NCI-H1105 (cell line): ENCODE measurements around the gene NUP62CL.

Experiments used
- DNase-seq: peaks from one replicate; lab custom pipeline; 2025; lab: John Stamatoyannopoulos, UW

Gene NUP62CL

GRCh38 chrX:107153005-107153404 is 53.2 kb downstream of the NUP62CL start:
- no peak for DNase-seq

DNA sequence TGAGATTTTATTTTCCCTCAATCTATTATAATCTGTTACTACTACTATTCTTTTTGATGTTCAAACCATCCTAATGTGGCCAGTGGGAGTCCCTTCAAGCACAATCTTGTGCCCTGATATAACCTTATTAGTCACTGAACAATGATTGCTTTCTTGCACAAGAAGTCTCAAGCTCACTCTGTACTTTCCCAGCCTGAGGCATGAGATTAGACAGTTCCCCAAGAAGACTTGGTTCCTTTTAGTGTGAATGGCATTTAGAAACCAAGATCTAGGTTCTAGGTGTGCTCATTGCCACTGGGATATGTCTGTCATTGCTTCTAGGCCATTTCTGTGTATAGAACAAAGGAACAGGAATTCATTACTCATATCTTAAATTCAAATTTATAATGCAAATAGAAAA is 59.6 kb downstream of the NUP62CL start:
- no peak for DNase-seq

DNA sequence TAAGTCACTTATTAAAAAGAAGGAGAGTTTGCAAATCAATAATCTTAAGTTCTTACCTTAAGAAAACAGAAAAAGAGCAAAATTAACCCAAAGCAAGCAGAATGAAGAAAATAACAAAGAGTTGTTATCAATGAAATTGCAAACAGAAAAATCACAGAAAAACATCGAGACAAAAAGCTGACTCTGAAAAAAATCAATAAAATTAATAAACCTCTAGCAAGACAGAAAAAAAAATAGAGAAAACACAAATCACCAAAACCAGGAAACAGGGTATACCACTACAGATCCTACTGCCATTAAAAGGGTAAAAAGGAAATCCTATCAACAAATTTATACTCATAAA is 70.3 kb downstream of the NUP62CL start:
- no peak for DNase-seq

- no peak for DNase-seq
Measured at GRCh38 chrX:107135049-107135964, 70.9 kb downstream of the NUP62CL start.

GRCh38 chrX:107123750-107124149 is 82.5 kb downstream of the NUP62CL start:
- DNase-seq: no peak

GRCh38 chrX:107119283-107119682 is 87.0 kb downstream of the NUP62CL start:
- no peak for DNase-seq

DNA sequence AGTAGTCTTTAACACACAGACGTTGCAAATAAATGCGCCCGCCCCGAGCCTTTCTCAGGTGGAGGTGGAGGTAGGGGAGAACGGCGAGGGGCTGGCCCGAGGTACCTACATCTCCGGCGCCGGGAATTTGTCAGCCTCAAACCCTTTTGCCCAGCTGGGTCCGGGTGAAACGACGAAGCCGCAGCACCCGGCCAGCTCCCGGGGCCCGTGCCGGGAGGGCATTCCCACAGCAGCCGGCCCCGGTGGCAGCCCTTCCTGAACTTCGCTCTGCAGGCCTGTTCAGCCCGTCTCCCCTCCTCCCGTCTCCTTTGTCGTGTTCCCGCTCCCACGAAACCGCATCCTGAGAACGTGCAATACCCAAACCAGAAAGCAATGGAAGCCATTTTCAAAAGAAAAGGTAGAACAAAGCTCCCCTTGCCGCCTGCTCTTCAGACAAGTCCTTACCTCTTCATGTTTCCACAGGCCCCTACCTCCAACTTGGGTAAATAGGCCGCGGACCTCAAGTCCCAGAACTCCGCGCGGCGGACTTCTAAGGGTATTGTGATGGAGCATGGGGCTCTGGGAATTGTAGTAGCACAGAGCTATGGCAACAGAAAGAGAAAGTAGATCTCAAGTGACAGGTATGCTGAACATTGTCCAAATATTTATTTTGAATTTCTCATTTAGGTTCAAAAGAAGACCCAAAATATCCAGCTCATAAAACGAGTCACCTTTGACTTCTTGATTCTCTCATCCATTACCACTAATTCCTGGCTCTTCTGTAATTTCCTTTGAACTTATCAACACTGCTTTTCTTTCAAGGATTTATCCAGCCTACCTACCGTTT is 87.7 kb downstream of the NUP62CL start, which contains the start of gene RBM41:
Gene RBM41, minus strand, starts transcription at position 501 of the 826 bp plus-strand sequence. Its CDS starts 49 bp downstream, at position 452.
- DNase-seq: peak; percentile 81

DNA sequence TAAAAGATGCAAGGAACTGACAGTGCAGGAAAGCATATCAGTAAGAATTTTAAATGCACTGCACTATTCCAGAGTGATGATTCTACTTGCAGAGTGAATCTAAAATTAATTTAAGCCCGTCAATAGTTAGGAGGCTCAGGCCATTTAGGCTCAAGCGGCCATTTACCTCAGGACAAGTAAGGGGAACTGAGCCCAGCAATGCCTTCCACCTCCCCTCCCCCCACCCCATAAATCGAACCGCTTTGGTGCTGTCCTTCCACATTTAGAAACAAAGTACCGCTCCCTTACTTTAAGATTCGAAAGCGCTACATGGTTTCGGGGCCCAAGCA is 88.3 kb downstream of the NUP62CL start:
- no peak for DNase-seq

GRCh38 chrX:107107459-107107858 is 98.8 kb downstream of the NUP62CL start:
- DNase-seq: no peak

DNA sequence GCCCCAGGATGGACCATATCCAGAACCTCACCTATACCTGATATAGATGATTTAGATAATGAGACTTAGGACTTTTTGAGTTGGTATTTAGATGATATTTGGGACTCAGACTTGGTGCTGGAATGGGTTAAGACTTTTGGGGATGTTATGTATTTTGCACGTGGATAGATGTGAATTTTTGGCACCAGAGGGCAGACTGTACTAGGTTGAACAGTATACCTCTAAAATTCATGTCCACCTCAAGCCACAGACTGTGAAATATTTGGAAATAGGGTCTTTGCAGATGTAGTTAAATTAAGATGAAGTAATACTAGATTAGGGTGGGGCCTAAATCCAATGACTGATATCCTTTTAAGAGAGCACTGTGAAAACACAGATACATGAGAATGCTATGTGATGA is 103.3 kb downstream of the NUP62CL start:
- no peak for DNase-seq

DNA sequence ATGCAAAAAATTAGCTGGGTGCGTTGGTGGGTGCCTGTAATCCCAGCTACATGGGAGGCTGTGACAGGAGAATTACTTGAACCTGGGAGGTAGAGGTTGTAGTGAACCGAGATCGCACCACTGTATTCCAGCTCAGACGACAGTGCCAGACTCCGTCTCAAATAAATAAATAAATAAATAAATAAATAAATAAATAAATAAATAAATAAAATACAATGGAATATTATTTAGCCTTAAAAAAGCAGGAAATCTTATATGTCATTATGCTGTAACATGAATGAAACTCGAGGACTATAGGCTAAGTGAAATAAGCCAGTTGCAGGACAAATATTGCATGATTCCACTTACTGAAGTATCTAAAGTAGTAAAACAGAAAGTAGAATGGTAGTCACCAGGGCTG is 130.1 kb downstream of the NUP62CL start:
- no peak for DNase-seq
